Measurements from ENCODE around the gene MAGEA6.

MAGEA6 gene

GRCh38 chrX:152733261-152733975, 36.1 kb downstream of the MAGEA6 start, which contains the start of the genes CSAG1 and MAGEA12:
CSAG1 (minus strand) TSS chrX:152733721; CDS start chrX:152732460, 1,261 bp downstream.
MAGEA12 (plus strand) TSS chrX:152733757; CDS start chrX:152736162, 2,405 bp downstream.
- Histone ChIP-seq H3K4me1 (ENCODE audit: control insufficient read depth, low read depth, low read length) (no peaks in the 10 kb centered on the region), H3K18ac (ENCODE audit: low read length) (no peak within 1 kb of the TSS), H2AK5ac (ENCODE audit: low read length) (no peak within 1 kb of the TSS), H4K5ac (ENCODE audit: low read length) (no peak within 1 kb of the TSS), H3K27ac (ENCODE audit: low read depth, low read length) (no peak within 1 kb of the TSS), H3K79me1 (ENCODE audit: low read length) (no peaks in the 10 kb centered on the region), H2BK15ac (replicated peaks; ENCODE audit: low read depth) (no peak within 1 kb of the TSS), H3K4me2 (ENCODE audit: low read length) (no peak within 1 kb of the TSS), H4K8ac (ENCODE audit: low read depth, low read length) (no peak within 1 kb of the TSS), H2BK120ac (ENCODE audit: low read depth, low read length) (no peak within 1 kb of the TSS), H3K4ac (ENCODE audit: low read depth, low read length) (no peak within 1 kb of the TSS), H3K79me2 (ENCODE audit: control insufficient read depth, insufficient read depth, low read length) (no peaks in the 10 kb centered on the region), H3K56ac (ENCODE audit: low read length) (no peak within 1 kb of the TSS), H2BK5ac (ENCODE audit: low read length) (no peak within 1 kb of the TSS), H3K9ac (ENCODE audit: low read length) (no peak within 1 kb of the TSS), H3K27me3 (ENCODE audit: insufficient read depth, low read length, poor library complexity) (no peaks in the 10 kb centered on the region), H3K4me3 (ENCODE audit: low read length) (no peak within 1 kb of the TSS), H3K23ac (ENCODE audit: low read length) (no peak within 1 kb of the TSS), H3K36me3 (ENCODE audit: control insufficient read depth, insufficient read depth, low read length) (no peaks in the 10 kb centered on the region)
- no peak for DNase-seq
- WGBS (ENCODE audit: extremely low coverage, insufficient coverage, low lambda C conversion rate): no CpG with 5 or more reads among the region's 21 CpGs

GRCh38 chrX:152725409-152725808, 44.1 kb downstream of the MAGEA6 start:
- Histone ChIP-seq H3K4me1 (ENCODE audit: control insufficient read depth, low read depth, low read length) (no peaks in the 10 kb centered on the region), H3K27me3 (ENCODE audit: insufficient read depth, low read length, poor library complexity) (no peaks in the 10 kb centered on the region), H3K23ac (ENCODE audit: low read length) (no peak overlapping the region), H2BK15ac (replicated peaks; ENCODE audit: low read depth) (no peak overlapping the region), H4K5ac (ENCODE audit: low read length) (no peak overlapping the region), H2BK5ac (ENCODE audit: low read length) (no peak overlapping the region), H3K27ac (ENCODE audit: low read depth, low read length) (no peak overlapping the region), H3K4me2 (ENCODE audit: low read length) (no peak overlapping the region), H4K8ac (ENCODE audit: low read depth, low read length) (no peak overlapping the region), H3K56ac (ENCODE audit: low read length) (no peak overlapping the region), H3K79me2 (ENCODE audit: control insufficient read depth, insufficient read depth, low read length) (no peaks in the 10 kb centered on the region), H3K18ac (ENCODE audit: low read length) (no peak overlapping the region), H3K4me3 (ENCODE audit: low read length) (no peak overlapping the region), H3K9ac (ENCODE audit: low read length) (no peak overlapping the region), H3K4ac (ENCODE audit: low read depth, low read length) (no peak overlapping the region), H2AK5ac (ENCODE audit: low read length) (no peak overlapping the region), H2BK120ac (ENCODE audit: low read depth, low read length) (no peak overlapping the region), H3K79me1 (ENCODE audit: low read length) (no peaks in the 10 kb centered on the region), H3K36me3 (ENCODE audit: control insufficient read depth, insufficient read depth, low read length) (no peaks in the 10 kb centered on the region)
- WGBS (ENCODE audit: extremely low coverage, insufficient coverage, low lambda C conversion rate): no CpG with 5 or more reads among the region's 7 CpGs
- DNase-seq: no peak
